Trophoblast cell (in vitro differentiated cells and primary cell): ENCODE measurements around the gene ETV6.

Experiments used
- DNase-seq, 2 donors: peaks; one replicate each; pipeline ENCODE4 v3.0.0-alpha.2; 2016
- H2AFZ ChIP-seq: 2 replicates; pipeline ENCODE4 v1.6.1; 2013; ENCODE audit warnings: low read length, moderate library complexity, mild to moderate bottlenecking; ENCODE audit not compliant: insufficient read depth, poor library complexity
- H2AK5ac ChIP-seq: 2 replicates; pipeline ENCODE4 v1.6.1; 2013; ENCODE audit warnings: mild to moderate bottlenecking, low read length
- H2BK120ac ChIP-seq: 2 replicates; pipeline ENCODE4 v1.6.1; 2013; ENCODE audit warnings: low read length, mild to moderate bottlenecking, moderate library complexity; ENCODE audit not compliant: insufficient read depth, poor library complexity
- H2BK12ac ChIP-seq: 2 replicates; pipeline ENCODE4 v1.6.1; 2013; ENCODE audit warnings: mild to moderate bottlenecking, low read length, moderate library complexity
- H2BK5ac ChIP-seq: 2 replicates; pipeline ENCODE4 v1.6.1; 2013; ENCODE audit warnings: low read length, low read depth, moderate library complexity, mild to moderate bottlenecking; ENCODE audit not compliant: poor library complexity
- H3K14ac ChIP-seq: 2 replicates; pipeline ENCODE4 v1.6.1; 2013; ENCODE audit warnings: mild to moderate bottlenecking, low read length
- H3K18ac ChIP-seq: 2 replicates; pipeline ENCODE4 v1.6.1; 2013; ENCODE audit warnings: mild to moderate bottlenecking, low read length
- H3K23ac ChIP-seq: 2 replicates; pipeline ENCODE4 v1.6.1; 2013; ENCODE audit warnings: low read length
- H3K27ac ChIP-seq: 2 replicates; pipeline ENCODE4 v1.5.1; 2013; ENCODE audit warnings: low read depth, mild to moderate bottlenecking, inconsistent platforms, low read length, moderate library complexity
- H3K27me3 ChIP-seq: 2 replicates; pipeline ENCODE4 v1.6.1; 2013; ENCODE audit warnings: inconsistent platforms, mild to moderate bottlenecking, low read length, moderate library complexity; ENCODE audit not compliant: insufficient read depth
- H3K36me3 ChIP-seq, 2 experiments: 1 replicate in 1 of 2; 2 replicates in 1 of 2; pipeline ENCODE4 v1.6.1; 2013; ENCODE audit warnings: low read length in 2 of 2, mild to moderate bottlenecking in 2 of 2, moderate library complexity in 1 of 2; ENCODE audit not compliant: insufficient read depth in 2 of 2, control insufficient read depth in 1 of 2
- H3K4ac ChIP-seq: 2 replicates; pipeline ENCODE4 v1.6.1; 2013; ENCODE audit warnings: low read depth, mild to moderate bottlenecking, low read length, moderate library complexity
- H3K4me1 ChIP-seq, 2 experiments: 1 replicate in 1 of 2; 2 replicates in 1 of 2; pipeline ENCODE4 v1.6.1; 2013; ENCODE audit warnings: low read length in 2 of 2, mild to moderate bottlenecking in 2 of 2, moderate library complexity in 1 of 2; ENCODE audit not compliant: insufficient read depth in 2 of 2, control insufficient read depth in 1 of 2
- H3K4me2 ChIP-seq: 2 replicates; pipeline ENCODE4 v1.6.1; 2013; ENCODE audit warnings: inconsistent platforms, mild to moderate bottlenecking, low read length, moderate library complexity
- H3K4me3 ChIP-seq: 2 replicates; pipeline ENCODE4 v1.5.1; 2013; ENCODE audit warnings: mild to moderate bottlenecking, low read depth, low read length, inconsistent platforms
- H3K79me1 ChIP-seq: one replicate; pipeline ENCODE4 v1.6.1; 2013; ENCODE audit warnings: low read length
- H3K79me2 ChIP-seq: 2 replicates; pipeline ENCODE4 v1.6.1; 2013; ENCODE audit warnings: low read length, mild to moderate bottlenecking; ENCODE audit not compliant: control insufficient read depth, insufficient read depth, poor library complexity
- H3K9ac ChIP-seq: 2 replicates; pipeline ENCODE4 v1.6.1; 2013; ENCODE audit warnings: mild to moderate bottlenecking, low read length
- H3K9me3 ChIP-seq: 2 replicates; pipeline ENCODE4 v1.6.1; 2013; ENCODE audit warnings: low read depth, mild to moderate bottlenecking, control low read depth, inconsistent platforms, low read length; ENCODE audit not compliant: insufficient read depth
- H4K12ac ChIP-seq: 2 replicates; pipeline ENCODE4 v1.6.1; 2013; ENCODE audit warnings: low read depth, mild to moderate bottlenecking, low read length, moderate library complexity
- H4K8ac ChIP-seq: 2 replicates; pipeline ENCODE4 v1.6.1; 2013; ENCODE audit warnings: low read depth, mild to moderate bottlenecking, low read length, moderate library complexity
- H4K91ac ChIP-seq: one replicate; pipeline ENCODE4 v1.6.1; 2013; ENCODE audit warnings: low read depth, mild to moderate bottlenecking, low read length, moderate library complexity
- WGBS: extraction: QIAGEN DNeasy Blood & Tissue Kit; methylation state at CpG from one replicate; pipeline ENCODE4 v1.1.7; 2013; ENCODE audit warnings: missing lambda C conversion rate; ENCODE audit not compliant: insufficient read length, insufficient coverage; ENCODE audit errors: extremely low coverage; 5-methylcytosine and 5-hydroxymethylcytosine counted together

The ETV6 gene

DNA sequence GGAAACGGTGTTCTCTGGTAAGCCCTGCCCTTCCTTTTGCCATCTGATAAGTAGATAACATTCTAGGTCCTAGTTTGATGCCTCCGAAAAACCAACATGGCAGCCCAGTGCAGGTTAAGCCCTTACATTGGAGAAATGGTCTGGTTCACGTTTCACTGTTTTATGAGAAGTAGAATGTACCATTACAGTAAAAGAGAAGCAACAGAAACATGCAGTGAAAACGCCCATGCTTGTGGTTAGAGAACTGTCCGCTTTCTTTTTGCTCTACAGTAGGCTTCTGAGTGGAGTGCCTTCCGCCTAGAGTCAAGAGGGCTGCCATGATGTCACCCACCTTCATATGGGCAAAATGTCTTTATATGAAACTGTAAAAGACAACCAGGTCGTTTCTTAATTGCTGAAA is 230.9 kb downstream of the ETV6 start:
- H3K27ac ChIP-seq: no peak overlapping the region
- no CpG with 5 or more reads among the region's 7 CpGs for WGBS

DNA sequence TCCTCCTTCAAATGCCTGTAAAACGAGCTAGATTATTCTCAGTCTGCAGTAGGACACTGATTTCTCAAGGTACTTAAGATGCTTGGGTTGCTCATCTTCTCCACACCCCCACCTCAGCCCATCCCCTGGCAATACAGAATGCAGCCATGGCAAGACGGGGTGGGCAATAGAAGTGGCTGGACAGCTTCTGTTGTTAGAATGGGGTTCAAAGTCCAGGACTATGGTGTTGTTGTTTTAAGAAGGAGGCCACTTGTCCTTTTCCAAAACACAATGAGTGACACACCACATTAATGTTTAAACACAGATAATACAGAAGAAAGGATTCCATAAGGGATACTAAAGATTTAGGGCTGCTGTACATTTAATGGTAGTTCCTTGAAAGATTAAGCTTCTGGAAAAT is 232.4 kb downstream of the ETV6 start:
- Histone ChIP-seq H3K79me2 (peaks cover 3% of the 10 kb centered on the region), H2BK120ac (no peak overlapping the region), H4K8ac (no peak overlapping the region), H3K36me3 (no peaks in the 10 kb centered on the region), H3K27ac (no peak overlapping the region), H3K9me3 (no peaks in the 10 kb centered on the region), H3K23ac (no peak overlapping the region), H3K79me1 (peaks cover 22% of the 10 kb centered on the region), H3K4ac (no peak overlapping the region), H3K4me1 (peaks cover 25 to 30% of the 10 kb centered on the region in 2 experiments), H4K91ac (no peak overlapping the region), H3K14ac (no peak overlapping the region), H3K9ac (no peak overlapping the region), H3K4me3 (no peak overlapping the region), H2AFZ (no peak overlapping the region), H3K4me2 (no peak overlapping the region), H4K12ac (no peak overlapping the region), H3K27me3 (no peaks in the 10 kb centered on the region), H3K18ac (no peak overlapping the region), H2BK5ac (no peak overlapping the region), H2AK5ac (no peak overlapping the region), H2BK12ac (no peak overlapping the region)
- DNase-seq: no peak
- no CpG with 5 or more reads among the region's 2 CpGs for WGBS

More for the DNA sequence above, 230.9 kb downstream of the ETV6 start:
- no peak for DNase-seq
- Histone ChIP-seq H2BK12ac (no peak overlapping the region), H3K9me3 (no peaks in the 10 kb centered on the region), H3K79me1 (peaks cover 18% of the 10 kb centered on the region), H3K4me1 (peaks cover 25 to 28% of the 10 kb centered on the region in 2 experiments), H2BK5ac (no peak overlapping the region), H4K8ac (no peak overlapping the region), H3K79me2 (peaks cover 3% of the 10 kb centered on the region), H4K12ac (no peak overlapping the region), H3K14ac (no peak overlapping the region), H3K4me3 (no peak overlapping the region), H3K23ac (no peak overlapping the region), H3K4ac (no peak overlapping the region), H4K91ac (no peak overlapping the region), H3K4me2 (no peak overlapping the region), H2BK120ac (no peak overlapping the region), H3K36me3 (no peaks in the 10 kb centered on the region), H2AFZ (no peak overlapping the region), H3K9ac (no peak overlapping the region), H2AK5ac (no peak overlapping the region), H3K27me3 (no peaks in the 10 kb centered on the region), H3K18ac (no peak overlapping the region)

DNA sequence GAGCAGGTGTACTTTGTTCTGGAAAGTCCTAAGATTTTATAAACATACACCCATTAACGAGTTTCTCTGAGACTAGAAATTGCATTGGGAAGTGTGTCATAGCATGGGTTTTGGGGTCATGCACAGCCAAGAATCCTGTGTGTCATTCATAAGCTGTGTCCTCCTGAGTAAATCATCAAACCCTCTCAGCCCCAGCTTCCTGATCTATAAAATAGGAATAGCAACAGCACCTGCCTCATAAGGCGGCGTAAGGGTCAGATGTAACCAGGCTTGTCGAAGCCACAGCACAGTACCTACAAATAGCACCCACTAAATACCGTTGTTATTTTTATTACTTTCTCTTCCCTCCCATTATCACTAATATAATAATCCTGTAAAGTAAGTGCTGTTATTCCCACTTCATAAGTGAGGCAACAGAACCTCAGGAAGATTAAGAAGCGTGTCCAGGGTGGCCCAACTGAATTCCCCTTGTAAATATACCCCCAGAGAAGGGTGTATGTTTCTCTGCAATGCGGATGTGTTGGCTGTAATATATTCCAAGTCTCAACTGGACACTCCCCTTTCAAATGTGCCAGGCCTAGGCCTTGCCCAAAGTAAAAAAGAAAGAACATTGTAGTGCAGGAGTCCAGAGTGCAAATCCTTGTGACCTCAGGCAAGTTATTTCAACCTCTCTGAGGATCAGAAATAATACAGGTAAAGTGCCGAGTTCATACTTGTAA is 233.0 kb downstream of the ETV6 start:
- WGBS: 100% methylated on average over 1 of the region's 8 CpGs
- H3K4me3 ChIP-seq: no peak overlapping the region
- H3K4ac ChIP-seq: no peak overlapping the region

DNA sequence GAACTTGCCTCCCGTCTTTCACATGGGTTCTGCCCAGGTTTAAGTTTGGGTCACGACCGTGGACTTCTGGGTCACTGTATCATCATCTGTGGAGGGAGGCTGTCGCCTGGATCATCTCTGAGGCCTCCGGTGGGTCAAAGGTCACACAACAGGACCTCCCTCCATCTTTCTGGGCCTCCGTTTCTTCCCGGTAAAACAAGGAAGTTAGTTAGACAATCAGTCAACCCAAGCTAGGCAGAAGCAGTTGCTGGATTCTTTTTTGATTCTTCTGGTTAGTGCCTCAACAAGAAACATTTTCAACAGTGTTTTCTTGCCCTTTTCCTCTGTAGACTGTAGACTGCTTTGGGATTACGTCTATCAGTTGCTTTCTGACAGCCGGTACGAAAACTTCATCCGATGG is 234.6 kb downstream of the ETV6 start:
- H3K4me2 ChIP-seq: no peak overlapping the region
- H3K4ac ChIP-seq: no peak overlapping the region
- no peaks in the 10 kb centered on the region for H3K9me3 ChIP-seq
- no CpG with 5 or more reads among the region's 11 CpGs for WGBS
- no peak overlapping the region for H3K4me3 ChIP-seq
- peaks cover 12 to 18% of the 10 kb centered on the region in 2 experiments for H3K4me1 ChIP-seq
- peak overlapping the region; percentile 18 for H3K14ac ChIP-seq
- peak overlapping the region; percentile 89 for H2BK120ac ChIP-seq
- H2AFZ ChIP-seq: peak overlapping the region; percentile 23
- H3K79me1 ChIP-seq: peaks cover 17% of the 10 kb centered on the region
- no peak overlapping the region for H4K8ac ChIP-seq
- peak in 1 of 2 donors; percentile 47 for DNase-seq
- no peaks in the 10 kb centered on the region for H3K79me2 ChIP-seq
- H4K12ac ChIP-seq: no peak overlapping the region
- peak overlapping the region; percentile 88 for H2BK12ac ChIP-seq
- H3K18ac ChIP-seq: peak overlapping the region; percentile 25
- no peaks in the 10 kb centered on the region for H3K27me3 ChIP-seq
- peak overlapping the region; percentile 92 for H3K27ac ChIP-seq
- peak overlapping the region; percentile 91 for H2BK5ac ChIP-seq
- no peak overlapping the region for H3K23ac ChIP-seq
- peak overlapping the region; percentile 13 for H2AK5ac ChIP-seq
- no peak overlapping the region for H3K9ac ChIP-seq
- H4K91ac ChIP-seq: peak overlapping the region; percentile 91
- H3K36me3 ChIP-seq: peaks cover 3% of the 10 kb centered on the region in 2 experiments

More for the DNA sequence above, 233.0 kb downstream of the ETV6 start:
- H3K4me2 ChIP-seq: no peak overlapping the region
- H3K9me3 ChIP-seq: no peaks in the 10 kb centered on the region
- no peak for DNase-seq
- H4K12ac ChIP-seq: no peak overlapping the region
- H3K79me1 ChIP-seq: peaks cover 22% of the 10 kb centered on the region
- H3K4me1 ChIP-seq: peaks cover 23 to 29% of the 10 kb centered on the region in 2 experiments
- H3K27ac ChIP-seq: no peak overlapping the region
- no peak overlapping the region for H3K18ac ChIP-seq
- H3K23ac ChIP-seq: no peak overlapping the region
- no peaks in the 10 kb centered on the region for H3K36me3 ChIP-seq
- peaks cover 3% of the 10 kb centered on the region for H3K79me2 ChIP-seq
- H2BK5ac ChIP-seq: no peak overlapping the region
- no peak overlapping the region for H2AK5ac ChIP-seq
- no peak overlapping the region for H3K14ac ChIP-seq
- H3K27me3 ChIP-seq: no peaks in the 10 kb centered on the region
- H2BK12ac ChIP-seq: no peak overlapping the region
- no peak overlapping the region for H4K91ac ChIP-seq
- no peak overlapping the region for H4K8ac ChIP-seq
- H2AFZ ChIP-seq: no peak overlapping the region
- no peak overlapping the region for H2BK120ac ChIP-seq
- no peak overlapping the region for H3K9ac ChIP-seq
